M059J (cell line): ENCODE measurements around the gene KIAA0825. TPM values are rescaled to one million over a fixed set of nuclear protein-coding genes. Genes with fewer than 3 reads are reported as not detected.

Experiments
- total RNA-seq: library from RNA; depleted of rRNA; stranded (reverse); fragments of >200 nt; shearing (Covaris generic); gene quantifications from 2 replicates; pipeline ENCODE4 v1.2.3, GENCODE V29; 2014; rRNA removed

Gene KIAA0825
- total RNA-seq, 1 experiment from 2014 or later, result 0.32 TPM

Other genes with a start within 250 kb of the KIAA0825 start
- 13.3 and 15.6 TPM in 2 replicates for gene SLF1, start 65 bp upstream of the KIAA0825 start, total RNA-seq